Glutamatergic neuron (in vitro differentiated cells): ENCODE measurements around the gene ZDHHC13. TPM values are rescaled to one million over a fixed set of nuclear protein-coding genes. Genes with fewer than 3 reads are reported as not detected.

Experiments used
- DNase-seq: peaks from one replicate; pipeline ENCODE4 v3.0.0; 2022
- H3K27ac Mint-ChIP-seq: one replicate; pipeline ENCODE4 v1.8.0; 2020; ENCODE audit warnings: mild to moderate bottlenecking, mixed read lengths, inconsistent platforms; ENCODE audit not compliant: unreplicated experiment
- H3K27me3 Mint-ChIP-seq: one replicate; pipeline ENCODE4 v1.8.0; 2020; ENCODE audit warnings: mild to moderate bottlenecking, moderate library complexity, mixed read lengths, inconsistent platforms; ENCODE audit not compliant: unreplicated experiment
- H3K36me3 Mint-ChIP-seq: one replicate; pipeline ENCODE4 v1.8.0; 2020; ENCODE audit warnings: mild to moderate bottlenecking, mixed read lengths, inconsistent platforms; ENCODE audit not compliant: unreplicated experiment
- H3K4me1 Mint-ChIP-seq: one replicate; pipeline ENCODE4 v1.8.0; 2020; ENCODE audit warnings: mild to moderate bottlenecking, low read depth, mixed read lengths, inconsistent platforms; ENCODE audit not compliant: unreplicated experiment
- H3K4me3 Mint-ChIP-seq: one replicate; pipeline ENCODE4 v1.8.0; 2020; ENCODE audit warnings: mild to moderate bottlenecking, mixed read lengths, inconsistent platforms; ENCODE audit not compliant: unreplicated experiment
- H3K9me3 Mint-ChIP-seq: one replicate; pipeline ENCODE4 v1.8.0; 2020; ENCODE audit warnings: mild to moderate bottlenecking, moderate library complexity, mixed read lengths, inconsistent platforms; ENCODE audit not compliant: unreplicated experiment
- total RNA-seq: library from RNA; stranded (reverse); fragmentation: NEBNext Ultra II Directional; extraction: Animal tissue kit (Norgen Biotek cat#: 25700); gene quantifications from one replicate; pipeline ENCODE4 v1.2.1, GENCODE V29; 2021; ENCODE audit not compliant: unreplicated experiment
- TF ChIP-seq, protein P1 (sequence below): fragments of 200-600 bp; sonication (generic); IDR thresholded peaks from one replicate; pipeline ENCODE4 v1.5.0; 2021; ENCODE audit not compliant: partially characterized antibody, unreplicated experiment

Gene ZDHHC13
- total RNA-seq, 1 donor from 2014 or later: 21.9 TPM

DNA sequence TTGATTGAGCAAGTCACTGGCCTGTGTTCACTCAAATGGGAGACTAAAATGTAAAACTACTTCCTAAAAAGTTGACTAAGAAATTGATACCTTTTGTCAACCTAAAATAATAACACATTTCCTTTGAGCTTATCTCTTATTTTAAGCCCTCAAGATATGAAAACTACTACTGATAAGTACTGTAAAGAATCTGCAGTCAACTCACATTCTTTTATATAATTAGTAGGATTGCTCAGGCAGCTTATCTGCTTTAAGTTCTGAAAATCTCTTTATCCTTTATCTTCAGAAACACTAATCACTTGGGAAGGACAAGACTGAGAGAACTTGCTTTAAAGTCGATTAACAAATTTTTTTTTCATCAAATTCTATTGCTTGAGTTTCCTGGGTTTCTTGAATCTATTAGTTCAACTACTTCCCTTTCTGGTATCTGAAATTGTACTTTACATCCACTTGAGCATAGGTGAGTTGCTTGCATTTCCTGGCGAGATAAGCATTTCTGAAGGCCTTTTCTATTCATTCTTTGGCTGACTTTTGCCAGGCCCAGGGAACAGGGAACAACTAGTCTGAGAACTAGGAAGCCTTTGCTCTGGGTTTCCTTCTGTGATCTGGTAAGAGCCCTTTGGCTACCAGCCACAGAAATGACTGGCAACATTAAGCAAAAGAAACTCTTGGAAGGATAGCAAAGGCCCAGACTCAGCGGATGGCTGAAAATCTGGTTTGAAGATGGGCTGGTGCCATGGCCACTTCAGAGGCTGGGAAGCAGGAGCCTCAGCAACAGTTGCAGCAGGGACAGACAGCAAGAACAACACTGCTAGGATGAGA, 104.1 kb downstream of the ZDHHC13 start:
- Mint-ChIP-seq H3K27me3 (no peaks in the 10 kb centered on the region), H3K36me3 (no peaks in the 10 kb centered on the region), H3K4me1 (no peaks in the 10 kb centered on the region), H3K4me3 (no peak overlapping the region), H3K27ac (no peak overlapping the region), H3K9me3 (no peaks in the 10 kb centered on the region)
- TF ChIP-seq, protein P1, sequence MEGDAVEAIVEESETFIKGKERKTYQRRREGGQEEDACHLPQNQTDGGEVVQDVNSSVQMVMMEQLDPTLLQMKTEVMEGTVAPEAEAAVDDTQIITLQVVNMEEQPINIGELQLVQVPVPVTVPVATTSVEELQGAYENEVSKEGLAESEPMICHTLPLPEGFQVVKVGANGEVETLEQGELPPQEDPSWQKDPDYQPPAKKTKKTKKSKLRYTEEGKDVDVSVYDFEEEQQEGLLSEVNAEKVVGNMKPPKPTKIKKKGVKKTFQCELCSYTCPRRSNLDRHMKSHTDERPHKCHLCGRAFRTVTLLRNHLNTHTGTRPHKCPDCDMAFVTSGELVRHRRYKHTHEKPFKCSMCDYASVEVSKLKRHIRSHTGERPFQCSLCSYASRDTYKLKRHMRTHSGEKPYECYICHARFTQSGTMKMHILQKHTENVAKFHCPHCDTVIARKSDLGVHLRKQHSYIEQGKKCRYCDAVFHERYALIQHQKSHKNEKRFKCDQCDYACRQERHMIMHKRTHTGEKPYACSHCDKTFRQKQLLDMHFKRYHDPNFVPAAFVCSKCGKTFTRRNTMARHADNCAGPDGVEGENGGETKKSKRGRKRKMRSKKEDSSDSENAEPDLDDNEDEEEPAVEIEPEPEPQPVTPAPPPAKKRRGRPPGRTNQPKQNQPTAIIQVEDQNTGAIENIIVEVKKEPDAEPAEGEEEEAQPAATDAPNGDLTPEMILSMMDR: no peak
- no peak for DNase-seq

DNA sequence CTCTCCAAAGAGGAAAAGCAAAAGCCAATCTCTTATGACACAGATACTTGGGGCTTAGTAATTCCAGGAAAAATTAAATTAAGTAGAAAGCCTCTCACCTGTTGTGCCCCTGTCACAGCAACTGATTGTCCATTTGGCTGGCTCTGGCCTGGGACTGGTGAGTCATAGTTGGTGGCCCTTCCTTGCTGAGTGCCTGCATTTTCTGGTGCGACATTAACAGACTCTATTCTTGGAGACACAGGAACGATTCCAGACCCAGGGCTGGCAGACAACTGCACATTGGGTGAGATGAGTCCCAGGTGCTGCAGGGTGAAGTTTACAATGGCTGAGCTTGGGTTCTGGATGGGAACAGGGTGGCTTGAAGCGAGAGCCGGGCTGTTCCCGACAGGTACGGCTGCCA, 108.2 kb downstream of the ZDHHC13 start:
- TF ChIP-seq, protein P1: no peak
- no peak for DNase-seq

DNA sequence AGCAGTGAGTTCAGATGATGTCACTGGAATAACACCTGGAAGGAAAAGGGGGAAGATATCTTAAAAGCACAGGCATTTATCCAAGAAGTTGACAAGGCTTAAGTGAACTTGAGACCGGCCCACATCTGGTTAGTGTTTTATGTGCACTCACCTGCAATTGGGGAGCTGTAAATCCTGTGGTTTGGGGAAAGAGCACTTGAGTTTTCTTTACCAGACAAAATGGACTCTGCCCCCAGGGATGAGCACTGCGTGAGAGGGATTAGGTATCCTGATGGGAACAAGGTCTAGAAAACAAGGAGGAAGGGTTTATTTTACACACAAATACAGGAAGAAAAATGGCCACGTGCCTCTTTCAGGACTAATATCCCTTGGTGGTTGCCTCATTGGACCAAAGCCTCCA, 108.6 kb downstream of the ZDHHC13 start:
- Mint-ChIP-seq H3K4me1 (no peaks in the 10 kb centered on the region), H3K36me3 (no peaks in the 10 kb centered on the region), H3K4me3 (no peak overlapping the region), H3K9me3 (no peaks in the 10 kb centered on the region), H3K27me3 (no peaks in the 10 kb centered on the region), H3K27ac (no peak overlapping the region)
- TF ChIP-seq, protein P1: no peak
- DNase-seq: no peak

More for the DNA sequence above, 108.2 kb downstream of the ZDHHC13 start:
- H3K27ac Mint-ChIP-seq: no peak overlapping the region
- H3K4me3 Mint-ChIP-seq: no peak overlapping the region
- no peaks in the 10 kb centered on the region for H3K36me3 Mint-ChIP-seq
- no peaks in the 10 kb centered on the region for H3K9me3 Mint-ChIP-seq
- no peaks in the 10 kb centered on the region for H3K27me3 Mint-ChIP-seq
- no peaks in the 10 kb centered on the region for H3K4me1 Mint-ChIP-seq

Other genes with a start within 250 kb of the ZDHHC13 start
- not detected for gene MRGPRX1, start 177.8 kb upstream of the ZDHHC13 start, total RNA-seq
- gene MRGPRX2, start 56.5 kb upstream of the ZDHHC13 start, total RNA-seq: not detected
- not detected for gene CSRP3, start 84.8 kb downstream of the ZDHHC13 start, total RNA-seq
- 0.34 TPM for gene E2F8, start 123.8 kb downstream of the ZDHHC13 start, total RNA-seq